H4 (cell line): Measurements from ENCODE around the gene PPOX. TPM values are rescaled to one million over a fixed set of nuclear protein-coding genes. Genes with fewer than 3 reads are reported as not detected.
A peak's percentile ranks its signal among the peaks of the same experiment; 100 is the strongest.

ENCODE experiments used
- DNase-seq: peaks from one replicate; pipeline ENCODE4 v3.0.0-alpha.2; 2015; ENCODE audit warnings: low spot score
- total RNA-seq: library from RNA; depleted of rRNA; stranded (reverse); fragments of >200 nt; shearing (Covaris generic); gene quantifications from 2 replicates; pipeline ENCODE4 v1.2.3, GENCODE V29; 2014

Gene PPOX
- total RNA-seq, 1 experiment from 2014 or later = 9.2 TPM

DNA sequence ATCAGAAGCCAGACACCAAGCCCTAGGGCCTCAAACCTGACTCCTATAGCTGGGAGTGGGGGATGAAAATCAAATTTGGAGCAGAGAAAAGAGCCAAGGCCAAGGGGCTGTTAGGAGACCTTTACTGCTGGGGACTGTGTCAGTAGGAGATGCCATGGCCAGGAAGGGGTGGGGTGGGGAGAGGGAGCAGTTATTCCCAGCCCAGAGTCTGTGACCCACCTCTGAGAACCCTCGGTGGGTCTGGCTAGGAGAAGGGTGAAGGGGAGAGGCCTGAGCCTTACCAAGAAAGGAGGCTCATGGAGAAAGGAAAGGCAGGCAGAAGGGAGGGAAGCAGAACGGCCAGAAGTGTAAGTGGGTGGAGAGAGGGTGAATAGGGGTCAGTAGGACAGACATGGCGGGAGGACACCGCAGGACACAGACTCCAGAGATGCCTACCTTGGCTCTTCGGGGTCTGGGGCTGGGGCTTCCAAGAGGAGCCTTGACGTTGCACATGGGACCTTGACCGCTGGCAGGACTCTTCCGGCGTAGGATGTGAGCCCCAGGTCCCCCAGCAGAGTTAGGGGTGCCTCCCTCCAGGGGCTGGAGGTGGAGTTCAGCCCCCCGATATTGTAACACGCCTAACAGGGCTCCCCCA is 31.5 kb downstream of the PPOX start:
- DNase-seq = no peak

GRCh38 chr1:161198194-161198896 is 32.1 kb downstream of the PPOX start:
- no peak for DNase-seq

GRCh38 chr1:161198897-161199431 is 32.7 kb downstream of the PPOX start, which contains the start of gene ADAMTS4:
Gene ADAMTS4 (minus strand): TSS chr1:161199054. CDS start chr1:161198627, 427 bp downstream.
- no peak for DNase-seq

DNA sequence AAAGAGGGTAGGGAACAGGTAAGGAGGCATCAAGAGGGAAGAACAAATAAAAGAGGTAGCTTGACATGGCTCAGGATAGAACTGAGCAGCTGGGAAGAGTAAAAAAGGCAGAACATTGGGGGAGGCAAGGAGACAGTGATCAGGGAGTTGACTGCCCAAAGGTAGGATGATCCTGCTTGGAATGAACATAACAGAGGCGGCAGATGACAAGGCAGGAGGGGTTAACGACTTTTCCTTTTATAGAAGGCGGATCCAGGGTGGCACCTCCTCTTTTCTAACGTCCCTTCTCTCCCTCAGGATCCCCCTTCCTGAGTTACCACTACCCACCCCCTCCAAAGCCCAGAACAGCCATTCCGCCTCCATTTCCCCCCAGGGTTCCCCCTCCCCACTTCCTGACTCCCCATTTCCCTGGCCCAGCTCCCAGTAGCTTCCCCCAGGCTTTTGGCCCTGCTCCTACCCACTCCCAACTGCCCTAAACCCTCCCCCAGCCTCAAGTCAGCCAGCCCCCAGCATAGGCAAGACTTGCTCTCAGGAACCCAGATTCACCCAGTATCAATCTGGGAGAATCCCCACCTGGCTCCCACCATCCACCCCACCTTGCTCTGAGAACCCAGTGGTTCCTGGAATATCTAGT is 33.4 kb downstream of the PPOX start:
- DNase-seq = no peak

GRCh38 chr1:161200421-161200991 is 34.3 kb downstream of the PPOX start:
- DNase-seq = no peak

DNA sequence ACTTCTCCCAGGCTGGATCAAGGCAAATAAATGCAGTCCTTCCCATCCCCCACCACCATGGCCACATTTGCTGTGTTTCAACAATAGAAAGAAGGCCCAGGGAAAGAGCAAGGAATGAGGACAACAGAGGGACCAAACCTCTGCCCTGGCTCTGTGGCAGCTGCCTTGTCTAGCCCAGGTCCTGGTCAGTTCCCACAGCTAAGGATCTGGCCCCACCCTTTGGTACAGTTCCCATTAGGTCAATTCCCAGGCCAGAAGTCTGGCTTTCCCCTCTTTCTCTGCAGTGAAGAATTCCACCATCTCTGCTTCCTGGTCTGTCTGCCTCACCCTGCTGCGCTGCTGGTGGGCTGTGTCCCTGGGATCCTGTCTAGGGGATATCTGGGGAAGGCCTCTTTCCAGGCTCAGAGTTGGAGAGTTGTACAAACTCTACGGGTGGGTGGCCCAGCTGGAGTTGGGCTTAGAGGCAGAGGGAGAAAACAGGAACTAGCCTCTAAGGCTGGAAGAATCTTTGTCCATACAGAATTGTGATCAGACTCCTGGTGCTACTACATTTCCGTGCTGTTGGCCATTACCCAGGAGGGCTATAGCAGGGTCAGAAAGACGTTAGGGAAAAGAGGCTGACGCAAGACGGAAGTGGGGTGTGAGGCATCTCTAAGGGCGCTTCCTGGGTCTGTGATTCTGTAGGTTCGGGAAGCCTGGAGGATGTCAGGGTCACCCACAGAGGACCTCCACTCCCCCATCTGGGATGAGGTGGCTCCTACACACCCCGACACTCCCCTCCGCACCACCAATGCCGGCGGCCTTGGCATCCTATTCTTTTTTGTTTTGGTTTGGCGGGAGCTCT is 35.0 kb downstream of the PPOX start:
- no peak for DNase-seq

GRCh38 chr1:161201836-161202712 is 35.8 kb downstream of the PPOX start, which contains the start of gene NDUFS2:
Gene NDUFS2 (plus strand): TSS chr1:161202367. CDS start chr1:161202386, 19 bp downstream.
- DNase-seq = peak; percentile 98

DNA sequence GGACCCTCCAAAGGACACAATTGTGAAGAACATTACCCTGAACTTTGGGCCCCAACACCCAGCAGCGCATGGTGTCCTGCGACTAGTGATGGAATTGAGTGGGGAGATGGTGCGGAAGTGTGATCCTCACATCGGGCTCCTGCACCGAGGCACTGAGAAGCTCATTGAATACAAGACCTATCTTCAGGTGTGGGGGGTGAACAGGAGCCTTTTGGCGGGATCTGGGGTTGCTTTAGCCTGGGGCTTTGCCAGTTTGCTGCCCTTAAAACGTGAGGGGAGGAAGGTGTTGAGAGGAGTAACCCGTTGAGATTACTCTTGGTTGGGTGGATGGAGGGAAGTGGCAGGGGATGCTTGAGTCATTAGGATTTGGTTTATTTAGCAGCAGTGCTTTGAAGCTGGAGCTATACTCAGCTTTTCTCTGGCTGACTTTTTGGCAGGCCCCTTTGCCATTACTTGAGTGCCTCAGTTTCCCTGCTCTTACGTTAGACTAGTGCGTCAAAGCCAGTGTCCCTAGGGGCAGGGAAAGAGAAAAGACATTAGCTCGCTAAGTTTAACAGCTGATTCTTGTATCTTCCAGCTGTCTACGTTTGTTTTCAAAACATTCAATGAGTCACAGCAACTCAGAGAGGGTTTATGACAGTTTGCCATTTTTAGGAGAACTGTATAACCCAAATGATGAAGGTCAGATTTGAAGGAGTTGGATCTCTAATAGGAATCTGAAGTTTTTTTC is 40.4 kb downstream of the PPOX start:
- no peak for DNase-seq

GRCh38 chr1:161207173-161207572 is 40.9 kb downstream of the PPOX start:
- no peak for DNase-seq

GRCh38 chr1:161209790-161210409 is 43.7 kb downstream of the PPOX start:
- peak; percentile 63 for DNase-seq

GRCh38 chr1:161214369-161214768 is 48.1 kb downstream of the PPOX start:
- DNase-seq = no peak

GRCh38 chr1:161215076-161215475 is 48.9 kb downstream of the PPOX start, which contains the start of gene FCER1G:
Gene FCER1G (plus strand): TSS chr1:161215295. CDS start chr1:161215322, 27 bp downstream.
- DNase-seq = no peak

DNA sequence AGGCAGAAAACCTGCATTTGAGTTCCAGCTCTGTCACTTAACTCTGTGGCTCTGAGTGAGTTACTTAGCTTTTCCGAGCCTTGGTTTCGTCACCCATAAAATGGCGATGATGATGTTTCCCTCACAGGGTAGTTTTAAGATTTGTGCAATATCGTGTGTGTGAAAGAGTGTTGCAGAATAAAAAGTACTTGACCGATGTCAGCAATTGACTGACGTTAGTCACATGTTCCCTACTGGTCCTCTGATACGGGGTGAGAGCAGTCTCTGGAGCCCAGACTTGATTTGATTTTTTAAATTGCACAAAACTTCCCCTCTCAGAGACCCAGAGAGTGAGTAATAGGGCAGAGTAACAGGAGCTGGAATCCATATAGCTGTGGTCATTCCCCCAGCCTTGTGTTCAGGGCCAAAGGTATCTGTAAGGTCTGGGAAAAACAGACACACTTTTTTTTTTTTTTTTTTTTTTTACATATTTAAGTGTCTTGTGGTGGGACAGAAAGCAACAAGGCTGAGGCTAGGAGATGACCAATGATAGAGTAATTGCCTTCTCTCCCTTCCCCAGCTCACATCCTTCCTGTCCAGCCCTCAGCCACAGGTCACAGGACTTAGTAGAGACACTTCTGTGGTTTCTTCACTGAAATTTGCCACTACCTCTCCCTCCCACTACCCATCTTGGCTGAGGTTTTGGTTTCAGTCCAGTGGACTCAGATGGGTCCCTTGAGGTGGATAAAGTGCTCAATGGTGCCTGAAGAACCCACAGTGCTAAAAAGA is 50.9 kb downstream of the PPOX start:
- DNase-seq = no peak

GRCh38 chr1:161217831-161218230 is 51.6 kb downstream of the PPOX start:
- DNase-seq = no peak

GRCh38 chr1:161218301-161219077 is 52.3 kb downstream of the PPOX start:
- no peak for DNase-seq

- DNase-seq = no peak
These were observed 53.1 kb downstream of the PPOX start for GRCh38 chr1:161219078-161219892.

DNA sequence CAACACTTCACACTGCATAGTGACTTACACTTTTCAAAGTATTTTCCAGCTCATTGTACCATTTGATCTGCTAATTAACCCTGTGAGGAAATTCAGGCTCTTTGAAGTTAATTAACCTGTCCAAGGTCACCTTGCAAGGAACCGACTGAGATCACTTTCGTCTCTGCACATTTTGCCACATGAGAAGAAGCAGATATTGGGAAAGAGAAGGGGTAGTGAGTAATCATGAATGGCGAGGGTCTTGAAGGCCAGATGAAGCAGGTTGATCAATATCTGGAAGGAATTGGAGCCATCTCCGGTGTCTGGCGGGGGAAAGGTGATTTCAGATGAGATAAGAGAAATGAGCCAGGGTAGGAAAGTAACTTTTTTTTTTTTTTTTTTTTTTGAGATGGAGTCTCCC is 53.8 kb downstream of the PPOX start:
- DNase-seq = no peak
